ENCODE data around the gene TTLL7.

DNA sequence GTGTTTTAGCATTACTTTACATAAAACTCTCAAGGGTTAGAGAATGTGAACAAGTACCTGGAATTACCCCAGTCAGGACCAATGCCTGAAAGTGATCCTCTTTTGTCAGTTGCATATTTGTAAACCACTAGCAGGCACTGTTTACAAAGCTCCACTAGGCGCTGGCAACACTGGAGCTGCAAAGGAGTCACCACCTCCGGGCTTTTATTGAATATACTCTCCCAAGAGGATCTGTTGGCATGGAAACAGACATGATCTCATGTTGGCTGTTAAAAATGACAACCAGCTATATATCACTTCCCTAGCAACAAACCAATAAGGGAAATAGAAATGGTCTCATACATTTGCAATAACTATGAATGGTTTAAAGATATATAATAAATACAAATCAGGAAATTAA, 116.0 kb downstream of the TTLL7 start:
- TF ChIP-seq ZNF75A (CRISPR knock-in tag; IDR thresholded peaks at IDR 0.05) (no peak), SIN3A (IDR thresholded peaks at IDR 0.05; ENCODE audit: borderline replicate concordance in 2 of 2, control insufficient read depth in 1 of 2, low read depth in 2 of 2, low read length in 2 of 2) (no peak), NCOA2 (IDR thresholded peaks at IDR 0.05; ENCODE audit: partially characterized antibody in 2 of 2) (no peak), MAZ (CRISPR knock-in tag; conservative IDR thresholded peaks at IDR 0.05 in 1 of 2, IDR thresholded peaks at IDR 0.05 in 1 of 2) (no peak), ATF3 (IDR thresholded peaks at IDR 0.05) (no peak), ATF3 (CRISPR knock-in tag; conservative IDR thresholded peaks at IDR 0.05) (no peak)
